Subcutaneous adipose tissue (tissue), 4 donors: Measurements from ENCODE around the gene CPLANE1. TPM values are rescaled to one million over a fixed set of nuclear protein-coding genes. Genes with fewer than 3 reads are reported as not detected.

Experiments
- total RNA-seq, 4 donors: library from RNA; depleted of rRNA; stranded (reverse); fragments of >200 nt; gene quantifications; one replicate each; pipeline ENCODE4 v1.1.0, GENCODE V29; 2016
- TF ChIP-seq, protein P1 (sequence below): fragments of 450-650 bp; IDR thresholded peaks from one replicate; pipeline ENCODE4 v1.5.1; 2016; ENCODE audit warnings: low read depth, mild to moderate bottlenecking, control low read depth, antibody characterized with exemption, moderate library complexity

Gene CPLANE1
- total RNA-seq, 4 donors from 2014 or later, result 26.8 to 41.4 (median 37.1) TPM

- TF ChIP-seq, protein P1, sequence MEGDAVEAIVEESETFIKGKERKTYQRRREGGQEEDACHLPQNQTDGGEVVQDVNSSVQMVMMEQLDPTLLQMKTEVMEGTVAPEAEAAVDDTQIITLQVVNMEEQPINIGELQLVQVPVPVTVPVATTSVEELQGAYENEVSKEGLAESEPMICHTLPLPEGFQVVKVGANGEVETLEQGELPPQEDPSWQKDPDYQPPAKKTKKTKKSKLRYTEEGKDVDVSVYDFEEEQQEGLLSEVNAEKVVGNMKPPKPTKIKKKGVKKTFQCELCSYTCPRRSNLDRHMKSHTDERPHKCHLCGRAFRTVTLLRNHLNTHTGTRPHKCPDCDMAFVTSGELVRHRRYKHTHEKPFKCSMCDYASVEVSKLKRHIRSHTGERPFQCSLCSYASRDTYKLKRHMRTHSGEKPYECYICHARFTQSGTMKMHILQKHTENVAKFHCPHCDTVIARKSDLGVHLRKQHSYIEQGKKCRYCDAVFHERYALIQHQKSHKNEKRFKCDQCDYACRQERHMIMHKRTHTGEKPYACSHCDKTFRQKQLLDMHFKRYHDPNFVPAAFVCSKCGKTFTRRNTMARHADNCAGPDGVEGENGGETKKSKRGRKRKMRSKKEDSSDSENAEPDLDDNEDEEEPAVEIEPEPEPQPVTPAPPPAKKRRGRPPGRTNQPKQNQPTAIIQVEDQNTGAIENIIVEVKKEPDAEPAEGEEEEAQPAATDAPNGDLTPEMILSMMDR, result no peak
These were observed 50.3 kb downstream of the CPLANE1 start for GRCh38 chr5:37198842-37199241.

GRCh38 chr5:37198061-37198460 lies 51.1 kb downstream of the CPLANE1 start:
- TF ChIP-seq, protein P1, result no peak

DNA sequence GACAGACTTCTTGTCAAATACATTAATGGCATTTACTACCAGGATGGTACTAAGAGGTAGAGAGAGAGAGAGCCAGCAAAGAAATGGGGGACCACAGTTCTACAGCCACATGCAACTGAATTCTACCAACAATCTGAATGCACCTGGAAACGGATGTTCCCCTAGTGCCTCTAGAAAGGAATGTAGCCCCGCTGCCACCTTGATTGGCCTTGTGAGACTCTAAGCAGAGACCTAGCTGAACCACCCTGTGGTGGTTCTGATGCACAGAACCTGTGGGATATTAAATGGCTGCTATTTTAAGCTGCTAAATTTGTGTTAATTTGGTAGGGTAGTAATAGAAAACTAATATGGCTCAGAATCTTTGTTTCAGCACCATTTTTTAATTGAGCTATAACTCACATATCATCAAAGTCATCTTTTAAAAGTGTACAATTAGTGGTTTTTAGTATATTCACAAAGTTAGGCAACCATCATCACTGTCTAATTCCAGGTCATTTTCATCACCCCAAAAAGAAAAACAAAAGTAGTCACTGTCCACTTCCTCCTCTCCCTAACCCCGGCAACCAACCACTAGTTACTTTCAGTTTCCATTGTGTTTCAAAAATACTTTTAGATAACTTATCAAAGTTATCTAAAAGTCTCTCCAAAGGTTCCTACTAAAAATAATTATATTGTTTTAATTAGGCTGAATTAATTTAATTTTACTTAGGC lies 51.7 kb downstream of the CPLANE1 start:
- TF ChIP-seq, protein P1, result no peak

GRCh38 chr5:37190592-37190991 lies 58.6 kb downstream of the CPLANE1 start:
- TF ChIP-seq, protein P1, result no peak

DNA sequence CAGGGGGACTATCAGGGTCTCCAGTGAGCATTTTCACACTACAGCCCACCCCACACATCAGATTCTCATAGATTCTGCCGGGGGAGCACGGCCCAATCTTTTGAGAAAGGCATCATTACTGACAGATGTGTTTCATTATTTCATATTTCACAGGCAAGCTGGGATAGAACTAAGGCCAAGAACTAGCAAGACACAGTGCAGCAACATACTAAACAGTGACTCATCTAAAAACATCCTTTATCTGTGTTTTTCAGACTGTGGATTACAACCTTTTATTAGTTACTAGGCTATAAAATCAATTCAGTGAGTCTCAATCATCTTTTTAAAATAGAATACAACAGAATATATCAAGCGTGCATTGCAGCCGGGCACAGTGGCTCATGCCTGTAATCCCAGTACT lies 59.8 kb downstream of the CPLANE1 start:
- TF ChIP-seq, protein P1, result no peak

- TF ChIP-seq, protein P1, result no peak
These were observed 61.7 kb downstream of the CPLANE1 start for GRCh38 chr5:37187465-37187977.

DNA sequence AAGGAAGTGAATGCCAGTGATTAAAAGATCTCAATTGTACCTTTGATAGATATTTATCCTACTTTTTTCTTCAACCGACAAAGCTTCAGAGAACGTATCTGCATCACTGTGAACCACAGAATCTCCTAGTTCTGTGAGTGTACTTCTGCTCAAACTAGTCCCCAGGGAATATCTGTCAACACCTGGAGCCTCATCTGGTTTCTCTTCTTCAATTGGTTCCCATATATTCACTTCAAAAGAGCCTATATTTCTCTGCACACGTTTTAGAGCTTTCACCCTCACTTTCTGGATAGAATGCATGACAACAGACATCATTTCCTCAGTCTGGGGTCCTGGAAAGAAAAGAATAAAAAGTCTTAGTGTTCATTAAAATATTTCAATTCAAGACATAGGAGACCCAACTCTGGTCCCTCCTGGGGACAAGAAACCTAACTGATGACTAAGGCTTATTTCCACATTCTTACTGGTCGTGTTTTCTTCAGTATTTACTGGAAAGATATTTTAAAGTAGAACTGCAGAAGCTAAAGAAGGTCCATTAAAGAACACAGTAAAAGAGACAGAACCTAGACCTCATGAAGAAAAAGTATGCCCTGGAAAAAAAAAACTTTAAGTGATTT lies 64.3 kb downstream of the CPLANE1 start:
- TF ChIP-seq, protein P1, result no peak
